Panc1 (cell line): Measurements from ENCODE around the gene LBH. TPM values are rescaled to one million over a fixed set of nuclear protein-coding genes. Genes with fewer than 3 reads are reported as not detected.

Source experiments
- ATAC-seq: fragments of 200-7000 bp; cut with Tn5 transposase; 2 replicates; pipeline ENCODE4 v1.9.1; 2020; ENCODE audit warnings: mild to moderate bottlenecking, moderate library complexity
- BruUV-seq: library from RNA; stranded (reverse); fragments of 400-500 nt; replicated peaks from 2 replicates; lab custom pipeline; 2021; lab: Mats Ljungman, UMichigan
- CTCF ChIA-PET: fragments of 300-600 bp; sonication (Branson Sonifier 250); formaldehyde crosslinking; loops from one replicate; lab custom pipeline; 2022; ENCODE audit warnings: antibody characterized with exemption; lab: Charles Lee
- POLR2A ChIA-PET: fragments of 300-600 bp; sonication (Branson Sonifier 250); formaldehyde crosslinking; loops from one replicate; lab custom pipeline; 2022; ENCODE audit warnings: antibody characterized with exemption; lab: Charles Lee
- DNase-seq: peaks from one replicate; pipeline ENCODE4 v3.0.0-alpha.2; 2010; ENCODE audit warnings: low read depth, low spot score
- H3K27ac ChIP-seq: 2 replicates; pipeline ENCODE4 v1.5.1; 2011; ENCODE audit warnings: mild to moderate bottlenecking, low read length, inconsistent platforms
- H3K27me3 ChIP-seq: fragments of 200-500 bp; sonication (Bioruptor generic); 2 replicates; pipeline ENCODE4 v1.6.0; 2014; ENCODE audit warnings: low read length, inconsistent platforms; ENCODE audit not compliant: control insufficient read depth, insufficient read depth
- H3K36me3 ChIP-seq: fragments of 200-500 bp; sonication (Bioruptor generic); 2 replicates; pipeline ENCODE4 v1.5.1; 2014; ENCODE audit warnings: inconsistent platforms, mild to moderate bottlenecking, low read length, moderate library complexity; ENCODE audit not compliant: control insufficient read depth, insufficient read depth
- H3K4me1 ChIP-seq: 2 replicates; pipeline ENCODE4 v1.5.1; 2011; ENCODE audit warnings: inconsistent platforms, mild to moderate bottlenecking, low read length, moderate library complexity; ENCODE audit not compliant: control insufficient read depth, insufficient read depth
- H3K4me3 ChIP-seq, 2 experiments: 2 replicates each; pipeline ENCODE4 v1.5.1; 2011 to 2012; ENCODE audit warnings: low read depth in 2 of 2, low read length in 2 of 2, mild to moderate bottlenecking in 2 of 2, inconsistent platforms in 1 of 2, moderate library complexity in 1 of 2
- H3K9me3 ChIP-seq: fragments of 200-500 bp; sonication (Bioruptor generic); 2 replicates; pipeline ENCODE4 v1.5.1; 2014; ENCODE audit warnings: low read depth, mild to moderate bottlenecking, inconsistent platforms, low read length, moderate library complexity; ENCODE audit not compliant: control insufficient read depth, insufficient read depth
- POLR2AphosphoS5 ChIP-seq: IDR thresholded peaks from 2 replicates; pipeline ENCODE4 v1.6.1; 2012; ENCODE audit warnings: mild to moderate bottlenecking, low read depth, low read length, moderate library complexity
- SIN3A ChIP-seq: IDR thresholded peaks from 2 replicates; pipeline ENCODE4 v1.6.1; 2012; ENCODE audit warnings: low read depth, mild to moderate bottlenecking, low read length, moderate library complexity, borderline replicate concordance; ENCODE audit not compliant: insufficient read depth
- TCF7L2 ChIP-seq: IDR thresholded peaks from 2 replicates; pipeline ENCODE4 v1.6.1; 2011; ENCODE audit warnings: mild to moderate bottlenecking, low read depth, low read length, inconsistent platforms
- in situ Hi-C: cut with HindIII; loops from 2 replicates; pipeline ENCODE4 v1.10.0; 2016; ENCODE audit warnings: low sequenced_read_pairs, low pct_unique_long_range_greater_than_20kb
- intact Hi-C: fragments of 100-400 bp; cut with micrococcal nuclease; formaldehyde crosslinking; loops from one replicate; pipeline ENCODE4 v1.10.0; 2022; ENCODE audit not compliant: unreplicated experiment
- total RNA-seq: library from RNA; stranded (reverse); gene quantifications from one replicate; pipeline ENCODE4 v1.2.1, GENCODE V29; 2021; ENCODE audit not compliant: unreplicated experiment
- TF ChIP-seq, protein P1 (sequence below): fragments of 450-650 bp; IDR thresholded peaks from 2 replicates; pipeline ENCODE4 v1.5.1; 2017; ENCODE audit warnings: mild to moderate bottlenecking
- TF ChIP-seq, protein P2 (sequence below), 2 experiments: IDR thresholded peaks; 2 replicates each; pipeline ENCODE4 v1.6.1; 2011 to 2012; ENCODE audit warnings: low read depth in 2 of 2, control low read depth in 1 of 2, low read length in 1 of 2, mild to moderate bottlenecking in 1 of 2, moderate library complexity in 1 of 2; ENCODE audit not compliant: insufficient read depth in 1 of 2

Gene LBH
- total RNA-seq, 1 experiment from 2014 or later: 2.2 TPM

DNA sequence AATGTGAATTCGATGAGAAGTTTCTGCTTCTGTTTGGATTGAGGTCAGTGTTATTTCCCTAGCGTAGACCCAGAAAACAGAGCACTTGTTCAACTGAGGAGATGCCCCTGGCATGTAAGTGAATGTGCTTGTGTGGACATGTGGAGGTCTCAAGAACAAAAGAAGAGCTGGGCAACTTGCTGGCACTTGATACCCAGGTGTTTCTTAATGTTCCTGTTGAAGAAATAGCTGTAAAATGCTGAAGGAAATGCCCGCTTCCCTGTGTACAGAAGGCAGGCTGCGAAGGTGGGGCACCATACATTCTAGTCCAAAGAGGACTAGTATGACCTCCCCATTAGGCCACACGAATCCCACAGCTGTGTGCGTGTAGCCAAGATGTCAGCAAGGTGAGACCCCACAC is 9.8 kb upstream of the LBH start:
- ATAC-seq (no peak), DNase-seq (no peak)
- Histone ChIP-seq H3K27ac (no peak overlapping the region), H3K36me3 (no peaks in the 10 kb centered on the region), H3K27me3 (no peaks in the 10 kb centered on the region; the same call in 1 of the 2 replicates), H3K4me1 (peaks cover 5% of the 10 kb centered on the region; the same call in 1 of the 2 replicates), H3K9me3 (no peaks in the 10 kb centered on the region), H3K4me3 (no peak overlapping the region)
- no peak for TF ChIP-seq POLR2AphosphoS5
- TF ChIP-seq, protein P1, sequence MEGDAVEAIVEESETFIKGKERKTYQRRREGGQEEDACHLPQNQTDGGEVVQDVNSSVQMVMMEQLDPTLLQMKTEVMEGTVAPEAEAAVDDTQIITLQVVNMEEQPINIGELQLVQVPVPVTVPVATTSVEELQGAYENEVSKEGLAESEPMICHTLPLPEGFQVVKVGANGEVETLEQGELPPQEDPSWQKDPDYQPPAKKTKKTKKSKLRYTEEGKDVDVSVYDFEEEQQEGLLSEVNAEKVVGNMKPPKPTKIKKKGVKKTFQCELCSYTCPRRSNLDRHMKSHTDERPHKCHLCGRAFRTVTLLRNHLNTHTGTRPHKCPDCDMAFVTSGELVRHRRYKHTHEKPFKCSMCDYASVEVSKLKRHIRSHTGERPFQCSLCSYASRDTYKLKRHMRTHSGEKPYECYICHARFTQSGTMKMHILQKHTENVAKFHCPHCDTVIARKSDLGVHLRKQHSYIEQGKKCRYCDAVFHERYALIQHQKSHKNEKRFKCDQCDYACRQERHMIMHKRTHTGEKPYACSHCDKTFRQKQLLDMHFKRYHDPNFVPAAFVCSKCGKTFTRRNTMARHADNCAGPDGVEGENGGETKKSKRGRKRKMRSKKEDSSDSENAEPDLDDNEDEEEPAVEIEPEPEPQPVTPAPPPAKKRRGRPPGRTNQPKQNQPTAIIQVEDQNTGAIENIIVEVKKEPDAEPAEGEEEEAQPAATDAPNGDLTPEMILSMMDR: no peak
- TF ChIP-seq TCF7L2: no peak
- TF ChIP-seq SIN3A: no peak
- TF ChIP-seq, protein P2, sequence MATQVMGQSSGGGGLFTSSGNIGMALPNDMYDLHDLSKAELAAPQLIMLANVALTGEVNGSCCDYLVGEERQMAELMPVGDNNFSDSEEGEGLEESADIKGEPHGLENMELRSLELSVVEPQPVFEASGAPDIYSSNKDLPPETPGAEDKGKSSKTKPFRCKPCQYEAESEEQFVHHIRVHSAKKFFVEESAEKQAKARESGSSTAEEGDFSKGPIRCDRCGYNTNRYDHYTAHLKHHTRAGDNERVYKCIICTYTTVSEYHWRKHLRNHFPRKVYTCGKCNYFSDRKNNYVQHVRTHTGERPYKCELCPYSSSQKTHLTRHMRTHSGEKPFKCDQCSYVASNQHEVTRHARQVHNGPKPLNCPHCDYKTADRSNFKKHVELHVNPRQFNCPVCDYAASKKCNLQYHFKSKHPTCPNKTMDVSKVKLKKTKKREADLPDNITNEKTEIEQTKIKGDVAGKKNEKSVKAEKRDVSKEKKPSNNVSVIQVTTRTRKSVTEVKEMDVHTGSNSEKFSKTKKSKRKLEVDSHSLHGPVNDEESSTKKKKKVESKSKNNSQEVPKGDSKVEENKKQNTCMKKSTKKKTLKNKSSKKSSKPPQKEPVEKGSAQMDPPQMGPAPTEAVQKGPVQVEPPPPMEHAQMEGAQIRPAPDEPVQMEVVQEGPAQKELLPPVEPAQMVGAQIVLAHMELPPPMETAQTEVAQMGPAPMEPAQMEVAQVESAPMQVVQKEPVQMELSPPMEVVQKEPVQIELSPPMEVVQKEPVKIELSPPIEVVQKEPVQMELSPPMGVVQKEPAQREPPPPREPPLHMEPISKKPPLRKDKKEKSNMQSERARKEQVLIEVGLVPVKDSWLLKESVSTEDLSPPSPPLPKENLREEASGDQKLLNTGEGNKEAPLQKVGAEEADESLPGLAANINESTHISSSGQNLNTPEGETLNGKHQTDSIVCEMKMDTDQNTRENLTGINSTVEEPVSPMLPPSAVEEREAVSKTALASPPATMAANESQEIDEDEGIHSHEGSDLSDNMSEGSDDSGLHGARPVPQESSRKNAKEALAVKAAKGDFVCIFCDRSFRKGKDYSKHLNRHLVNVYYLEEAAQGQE (IDR thresholded peaks at IDR 0.05; ENCODE audit: insufficient read depth in 1 of 2, low read depth in 2 of 2, low read length in 1 of 2): no peak
- CTCF ChIA-PET: no interaction called here
- intact Hi-C loops (no loop called here), in situ Hi-C loops (no loop called here)
- no TSS peak for BruUV-seq
- POLR2A ChIA-PET: interaction anchor here (0.6 kb wide), 1 partner anchor 427 kb away, joined by 4 read pairs; no protein-coding TSS in a partner anchor

DNA sequence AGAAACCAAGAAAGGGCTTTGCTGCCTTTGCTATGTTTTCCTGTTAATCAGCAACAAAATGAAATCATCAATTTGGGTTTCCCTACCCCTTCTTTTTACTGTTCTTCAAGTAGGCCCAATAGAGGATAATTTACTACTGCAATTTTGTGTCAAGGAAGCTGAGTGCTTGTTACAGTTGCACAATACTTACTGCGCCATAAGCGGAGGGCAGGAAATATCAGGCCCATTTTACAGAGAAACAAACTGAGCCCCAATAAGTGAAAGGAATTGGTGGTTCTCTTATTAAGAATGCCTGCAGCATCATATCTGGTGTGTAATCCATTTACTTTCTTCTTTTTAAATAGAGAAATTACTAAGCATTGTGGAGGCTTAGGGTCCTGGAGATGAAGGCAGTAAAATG is 9.3 kb upstream of the LBH start:
- no peaks in the 10 kb centered on the region for H3K9me3 ChIP-seq
- TF ChIP-seq SIN3A: no peak
- H3K27ac ChIP-seq: no peak overlapping the region
- H3K4me3 ChIP-seq: no peak overlapping the region
- no peaks in the 10 kb centered on the region; the same call in 1 of the 2 replicates for H3K27me3 ChIP-seq
- in situ Hi-C loops: no loop called here
- H3K4me1 ChIP-seq: peaks cover 5% of the 10 kb centered on the region; the same call in 1 of the 2 replicates
- no peaks in the 10 kb centered on the region for H3K36me3 ChIP-seq
- intact Hi-C loops: no loop called here
- DNase-seq: no peak
- ChIA-PET POLR2A (interaction anchor here (0.6 kb wide), 1 partner anchor 427 kb away, joined by 4 read pairs; no protein-coding TSS in a partner anchor), CTCF (no interaction called here)
- no TSS peak for BruUV-seq
- ATAC-seq: no peak

DNA sequence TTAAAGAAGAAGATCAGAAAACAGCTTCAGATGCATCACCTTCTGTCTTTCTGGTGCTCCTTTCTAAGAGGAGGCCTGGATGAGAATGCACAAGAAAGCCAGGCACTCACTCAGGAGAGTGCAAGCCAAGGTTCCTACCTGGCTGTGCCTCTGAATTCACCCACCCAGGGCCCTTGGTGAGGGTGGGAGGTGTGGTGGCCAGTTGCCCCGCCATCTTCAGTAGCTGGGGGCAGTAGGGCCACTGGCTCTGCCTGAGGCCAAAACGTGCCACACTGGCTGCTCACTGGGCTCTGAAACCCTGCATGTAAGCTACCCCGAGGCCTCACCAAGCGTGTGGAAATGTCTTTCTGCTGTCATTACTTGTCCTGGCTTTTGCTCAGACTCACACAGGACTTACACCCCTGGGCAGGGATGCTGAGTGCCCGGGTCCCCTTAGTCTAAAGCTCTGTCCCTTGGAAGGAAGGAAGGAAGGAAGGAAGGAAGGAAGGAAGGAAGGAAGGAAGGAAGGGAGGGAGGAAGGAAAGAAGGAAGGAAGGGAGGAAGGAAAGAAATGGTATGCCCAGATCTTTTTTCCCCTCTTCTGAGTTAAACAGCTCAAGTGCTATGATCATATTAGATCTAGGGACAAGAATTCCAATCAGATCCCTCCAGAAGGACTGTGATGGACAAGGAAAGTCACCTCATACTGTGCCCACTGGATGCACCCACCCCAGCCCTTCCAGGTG is 8.5 kb upstream of the LBH start:
- in situ Hi-C loops: no loop called here

More for the DNA sequence above, 8.5 kb upstream of the LBH start:
- no peak for ATAC-seq
- TF ChIP-seq SIN3A (no peak), POLR2AphosphoS5 (no peak), TCF7L2 (no peak)
- TF ChIP-seq, protein P1: no peak
- TF ChIP-seq, protein P2 (IDR thresholded peaks at IDR 0.05; ENCODE audit: insufficient read depth in 1 of 2, low read depth in 2 of 2, low read length in 1 of 2): no peak
- ChIA-PET POLR2A (no interaction called here), CTCF (no interaction called here)
- no peaks in the 10 kb centered on the region for H3K36me3 ChIP-seq
- no peak overlapping the region for H3K27ac ChIP-seq
- H3K4me3 ChIP-seq: no peak overlapping the region
- BruUV-seq: no TSS peak
- DNase-seq: no peak
- intact Hi-C loops: no loop called here
- no peaks in the 10 kb centered on the region; the same call in 1 of the 2 replicates for H3K27me3 ChIP-seq
- H3K9me3 ChIP-seq: no peaks in the 10 kb centered on the region
- peaks cover 5% of the 10 kb centered on the region; the same call in 1 of the 2 replicates for H3K4me1 ChIP-seq
